Measurements from ENCODE around the gene MED22. TPM values are rescaled to one million over a fixed set of nuclear protein-coding genes. Genes with fewer than 3 reads are reported as not detected.

Gene MED22
- total RNA-seq, 1 donor from 2014 or later = 31.7 TPM

DNA sequence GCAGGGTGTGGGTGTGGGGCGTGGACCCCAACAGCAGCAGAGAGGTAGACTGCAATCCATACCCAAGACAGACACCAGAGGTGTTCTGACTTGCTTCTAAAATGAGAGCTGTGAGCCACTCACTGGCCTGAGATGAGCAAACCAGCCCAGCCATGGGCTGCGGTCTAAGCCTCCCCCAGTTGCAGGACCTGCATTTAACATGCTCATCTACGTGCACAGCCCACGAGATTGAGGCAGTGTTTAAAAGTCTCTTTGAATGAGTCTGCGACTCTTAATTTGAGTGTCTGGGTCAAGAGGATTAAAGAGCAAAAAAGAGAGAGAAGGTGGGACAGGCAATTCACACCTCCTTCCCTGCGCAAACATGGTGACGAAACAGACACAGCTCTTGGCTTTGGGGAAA is 22.0 kb upstream of the MED22 start:
- Mint-ChIP-seq H3K27ac (peak overlapping the region; percentile 80), H3K36me3 (peaks cover 17% of the 10 kb centered on the region), H3K4me3 (no peak overlapping the region), H3K4me1 (peaks cover 13% of the 10 kb centered on the region), H3K27me3 (ENCODE audit: insufficient read depth, low read depth) (peaks cover 3% of the 10 kb centered on the region), H3K9me3 (no peaks in the 10 kb centered on the region)
- Histone ChIP-seq H4K20me1 (ENCODE audit: low read depth) (peaks cover 99% of the 10 kb centered on the region), H3K27ac (no peak overlapping the region), H3K36me3 (no peaks in the 10 kb centered on the region), H3F3A (ENCODE audit: low read depth) (no peaks in the 10 kb centered on the region), H3K9ac (no peak overlapping the region), H3K4me2 (no peak overlapping the region), H3K4me3 (no peak overlapping the region), H3K27me3 (no peaks in the 10 kb centered on the region), H3K4me1 (peaks cover 4% of the 10 kb centered on the region), H2AFZ (replicated peaks) (no peak overlapping the region), H3K79me2 (ENCODE audit: low read depth) (peaks cover 92% of the 10 kb centered on the region), H3K9me3 (ENCODE audit: low read depth) (no peaks in the 10 kb centered on the region)
- DNase-seq (ENCODE audit: low spot score) = no peak
- TF ChIP-seq EZH2 (IDR thresholded peaks at IDR 0.05) = no peak
- TF ChIP-seq, protein P1, sequence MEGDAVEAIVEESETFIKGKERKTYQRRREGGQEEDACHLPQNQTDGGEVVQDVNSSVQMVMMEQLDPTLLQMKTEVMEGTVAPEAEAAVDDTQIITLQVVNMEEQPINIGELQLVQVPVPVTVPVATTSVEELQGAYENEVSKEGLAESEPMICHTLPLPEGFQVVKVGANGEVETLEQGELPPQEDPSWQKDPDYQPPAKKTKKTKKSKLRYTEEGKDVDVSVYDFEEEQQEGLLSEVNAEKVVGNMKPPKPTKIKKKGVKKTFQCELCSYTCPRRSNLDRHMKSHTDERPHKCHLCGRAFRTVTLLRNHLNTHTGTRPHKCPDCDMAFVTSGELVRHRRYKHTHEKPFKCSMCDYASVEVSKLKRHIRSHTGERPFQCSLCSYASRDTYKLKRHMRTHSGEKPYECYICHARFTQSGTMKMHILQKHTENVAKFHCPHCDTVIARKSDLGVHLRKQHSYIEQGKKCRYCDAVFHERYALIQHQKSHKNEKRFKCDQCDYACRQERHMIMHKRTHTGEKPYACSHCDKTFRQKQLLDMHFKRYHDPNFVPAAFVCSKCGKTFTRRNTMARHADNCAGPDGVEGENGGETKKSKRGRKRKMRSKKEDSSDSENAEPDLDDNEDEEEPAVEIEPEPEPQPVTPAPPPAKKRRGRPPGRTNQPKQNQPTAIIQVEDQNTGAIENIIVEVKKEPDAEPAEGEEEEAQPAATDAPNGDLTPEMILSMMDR (IDR thresholded peaks at IDR 0.05) = no peak
- TF ChIP-seq EZH2phosphoT487 (IDR thresholded peaks at IDR 0.05) = no peak

DNA sequence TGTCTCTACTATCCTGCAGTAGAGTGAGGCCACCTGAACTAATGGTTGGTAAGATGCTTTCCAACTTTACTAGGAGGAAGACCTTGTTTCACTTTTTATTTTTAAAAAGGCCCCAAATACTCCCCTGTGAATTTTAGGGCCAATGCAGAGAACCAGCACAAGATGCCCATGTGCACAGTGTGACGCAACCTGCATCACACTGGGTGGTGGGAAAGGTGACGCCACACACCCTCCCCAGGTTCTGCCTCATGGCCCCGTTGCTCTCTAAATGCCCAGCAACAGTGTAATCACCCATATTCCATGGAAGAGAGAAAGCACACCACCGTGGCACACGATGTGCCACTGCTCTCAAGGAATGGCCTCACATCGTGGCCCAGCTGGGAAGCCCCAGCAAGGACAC is 21.5 kb upstream of the MED22 start:
- H3K27ac Mint-ChIP-seq = no peak overlapping the region
- H3K27me3 Mint-ChIP-seq (ENCODE audit: insufficient read depth, low read depth) = peaks cover 3% of the 10 kb centered on the region
- no peak overlapping the region for H3K4me3 Mint-ChIP-seq
- no peak overlapping the region for H3K4me2 ChIP-seq
- peaks cover 94% of the 10 kb centered on the region for H4K20me1 ChIP-seq (ENCODE audit: low read depth)
- H3K27ac ChIP-seq = no peak overlapping the region
- no peak for DNase-seq (ENCODE audit: low spot score)
- no peaks in the 10 kb centered on the region for H3K9me3 ChIP-seq (ENCODE audit: low read depth)
- no peaks in the 10 kb centered on the region for H3F3A ChIP-seq (ENCODE audit: low read depth)
- H3K36me3 Mint-ChIP-seq = peaks cover 12% of the 10 kb centered on the region
- H3K4me1 Mint-ChIP-seq = peaks cover 8% of the 10 kb centered on the region
- peaks cover under 1% of the 10 kb centered on the region for H3K4me1 ChIP-seq
- no peak overlapping the region for H3K4me3 ChIP-seq
- no peaks in the 10 kb centered on the region for H3K9me3 Mint-ChIP-seq
- no peak for TF ChIP-seq EZH2phosphoT487 (IDR thresholded peaks at IDR 0.05)
- TF ChIP-seq, protein P1 (IDR thresholded peaks at IDR 0.05) = no peak
- no peak for TF ChIP-seq EZH2 (IDR thresholded peaks at IDR 0.05)
- H3K79me2 ChIP-seq (ENCODE audit: low read depth) = peaks cover 87% of the 10 kb centered on the region
- H3K36me3 ChIP-seq = no peaks in the 10 kb centered on the region
- no peaks in the 10 kb centered on the region for H3K27me3 ChIP-seq
- no peak overlapping the region for H2AFZ ChIP-seq (replicated peaks)
- H3K9ac ChIP-seq = no peak overlapping the region

DNA sequence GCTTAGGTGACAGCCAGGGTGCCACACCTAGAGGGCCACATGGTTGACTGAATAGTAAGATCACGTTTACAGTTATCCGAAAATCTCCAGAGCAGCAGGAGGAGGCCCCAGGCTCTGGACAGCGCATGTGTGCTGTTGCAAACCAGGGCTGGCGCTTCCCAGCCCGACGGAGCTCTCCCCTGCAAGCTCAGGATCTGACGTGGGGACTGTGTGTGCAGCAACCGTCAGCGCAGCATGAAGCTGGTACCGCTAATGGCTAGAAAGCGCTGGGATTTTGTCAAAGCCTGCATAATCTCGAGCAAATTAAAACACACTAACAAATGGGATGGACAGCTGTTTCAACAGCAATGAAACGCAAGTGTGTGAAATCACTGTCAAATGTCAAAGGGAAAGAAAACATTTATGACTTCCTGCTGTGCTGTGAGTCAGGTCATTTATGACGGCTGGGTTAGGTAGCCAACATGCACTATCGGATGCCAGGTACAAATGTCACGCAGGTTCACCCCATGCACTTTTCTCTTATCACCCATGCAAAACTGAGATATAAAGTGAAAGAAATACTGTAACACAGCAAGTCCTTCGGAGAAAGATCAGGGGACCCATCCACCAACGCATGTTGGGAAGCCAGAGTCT is 20.4 kb upstream of the MED22 start:
- H3K27me3 Mint-ChIP-seq (ENCODE audit: insufficient read depth, low read depth) = peaks cover 4% of the 10 kb centered on the region
- TF ChIP-seq EZH2 (IDR thresholded peaks at IDR 0.05) (no peak), EZH2phosphoT487 (IDR thresholded peaks at IDR 0.05) (no peak)
- TF ChIP-seq, protein P1 (IDR thresholded peaks at IDR 0.05) = no peak
- peaks cover 18% of the 10 kb centered on the region for H3K36me3 Mint-ChIP-seq
- Histone ChIP-seq H3K27ac (no peak overlapping the region), H3K36me3 (no peaks in the 10 kb centered on the region), H3K4me1 (no peaks in the 10 kb centered on the region), H3K27me3 (no peaks in the 10 kb centered on the region), H2AFZ (replicated peaks) (no peak overlapping the region), H3K4me3 (no peak overlapping the region), H3K79me2 (ENCODE audit: low read depth) (peaks cover 76% of the 10 kb centered on the region), H3K9ac (no peak overlapping the region), H4K20me1 (ENCODE audit: low read depth) (peaks cover 84% of the 10 kb centered on the region), H3K9me3 (ENCODE audit: low read depth) (no peaks in the 10 kb centered on the region), H3F3A (ENCODE audit: low read depth) (no peaks in the 10 kb centered on the region), H3K4me2 (no peak overlapping the region)
- no peak for DNase-seq (ENCODE audit: low spot score)
- H3K4me1 Mint-ChIP-seq = peaks cover 8% of the 10 kb centered on the region
- H3K27ac Mint-ChIP-seq = peak overlapping the region; percentile 64
- H3K9me3 Mint-ChIP-seq = no peaks in the 10 kb centered on the region
- H3K4me3 Mint-ChIP-seq = no peak overlapping the region

Measured in neural progenitor cell (in vitro differentiated cells).